Thyroid gland (tissue), 4 donors: ENCODE data around the gene PTGS1.

Source experiments
- CTCF ChIP-seq, 6 experiments: fragments of 200-600 bp in 3 of 6; fragments of 450-650 bp in 3 of 6; sonication (generic) in 3 of 6; IDR thresholded peaks; one replicate each; pipeline ENCODE4 v1.5.1; 2016 to 2019; ENCODE audit warnings: antibody characterized with exemption in 6 of 6, mild to moderate bottlenecking in 2 of 6, inconsistent platforms in 1 of 6, moderate library complexity in 1 of 6
- POLR2A ChIP-seq, 2 donors: fragments of 450-650 bp; IDR thresholded peaks; one replicate each; pipeline ENCODE4 v1.6.1; 2017; ENCODE audit warnings: antibody characterized with exemption in 2 of 2, mild to moderate bottlenecking in 2 of 2, moderate library complexity in 1 of 2

GRCh38 chr9:122368642-122369041 is 2.2 kb upstream of the PTGS1 start:
- TF ChIP-seq CTCF (IDR thresholded peaks at IDR 0.05): no peak
- TF ChIP-seq POLR2A (IDR thresholded peaks at IDR 0.05): no peak
